Lower leg skin (tissue), 4 donors: Measurements from ENCODE around the gene IFI27. TPM values are rescaled to one million over a fixed set of nuclear protein-coding genes. Genes with fewer than 3 reads are reported as not detected.

Experiments
- DNase-seq, 2 donors: peaks; one replicate each; pipeline ENCODE4 v3.0.0-alpha.2; 2019; ENCODE audit warnings: low spot score in 2 of 2
- H3K4me3 ChIP-seq: fragments of 200-600 bp; sonication (generic); 2 replicates; pipeline ENCODE4 v1.5.1; 2017; ENCODE audit warnings: mild to moderate bottlenecking, low read depth; ENCODE audit not compliant: poor library complexity, severe bottlenecking
- CTCF ChIP-seq, 3 donors: fragments of 450-650 bp; IDR thresholded peaks; one replicate each; pipeline ENCODE4 v1.5.1; 2016; ENCODE audit warnings: antibody characterized with exemption in 3 of 3, mild to moderate bottlenecking in 3 of 3, moderate library complexity in 2 of 3
- POLR2A ChIP-seq, 2 donors: fragments of 450-650 bp; IDR thresholded peaks; one replicate each; pipeline ENCODE4 v1.6.1; 2016 to 2017; ENCODE audit warnings: antibody characterized with exemption in 2 of 2, mild to moderate bottlenecking in 1 of 2, moderate library complexity in 1 of 2
- WGBS, 2 donors: methylation state at CpG; one replicate each; pipeline ENCODE4 v1.1.5; 2018; 5-methylcytosine and 5-hydroxymethylcytosine counted together
- intact Hi-C: fragments of 100-400 bp; cut with DNase I; formaldehyde crosslinking; loops from one replicate; pipeline ENCODE4 v1.15.0; 2023; ENCODE audit warnings: low total_unique reads
- total RNA-seq, 4 donors: library from RNA; depleted of rRNA; stranded (reverse); fragments of >200 nt; gene quantifications; one replicate each; pipeline ENCODE4 v1.1.0, GENCODE V29; 2016

IFI27 gene
- total RNA-seq, 4 donors from 2014 or later, result 70.2 to 133 (median 109) TPM

- DNase-seq, result no peak
- TF ChIP-seq CTCF (IDR thresholded peaks at IDR 0.05), result no peak
- TF ChIP-seq POLR2A (IDR thresholded peaks at IDR 0.05), result no peak
- WGBS, 2 donors, result 86 to 96% methylated on average over 6 of the region's 6 CpGs
- intact Hi-C loops, result no loop called here
- no peak overlapping the region for H3K4me3 ChIP-seq
Measured at GRCh38 chr14:94127330-94127729, 16.8 kb downstream of the IFI27 start.

- 87 to 94% methylated on average over 14 of the region's 14 CpGs for WGBS, 2 donors
- no peak overlapping the region for H3K4me3 ChIP-seq
- peak; percentile 8 to 84 for DNase-seq
- intact Hi-C loops, result no loop called here
- TF ChIP-seq CTCF (IDR thresholded peaks at IDR 0.05), result no peak
Measured at GRCh38 chr14:94128216-94128839, 17.8 kb downstream of the IFI27 start.

- intact Hi-C loops, result no loop called here
- peak within 1 kb of the TSS; percentile 34 for H3K4me3 ChIP-seq
- DNase-seq, result peak; percentile 67 to 94
- TF ChIP-seq CTCF (IDR thresholded peaks at IDR 0.05) (no peak), POLR2A (IDR thresholded peaks at IDR 0.05) (no peak)
- 1 to 4% methylated on average over 13 to 27 of the region's 27 CpGs for WGBS, 2 donors
Measured at GRCh38 chr14:94129111-94129757, 18.7 kb downstream of the IFI27 start, which contains the start of gene IFI27L2. IFI27L2 (minus strand) TSS chr14:94129604; CDS start chr14:94129564, 40 bp downstream.

GRCh38 chr14:94129758-94130414 is 19.4 kb downstream of the IFI27 start:
- DNase-seq, result peak; percentile 41 to 85
- intact Hi-C loops, result no loop called here
- H3K4me3 ChIP-seq, result peak overlapping the region; percentile 11
- 0 to 1% methylated on average over 11 to 12 of the region's 12 CpGs for WGBS, 2 donors
- no peak for TF ChIP-seq POLR2A (IDR thresholded peaks at IDR 0.05)
- no peak for TF ChIP-seq CTCF (IDR thresholded peaks at IDR 0.05)

- DNase-seq, result peak in 1 of 2 donors; percentile 41
- no peak for TF ChIP-seq POLR2A (IDR thresholded peaks at IDR 0.05)
- no peak for TF ChIP-seq CTCF (IDR thresholded peaks at IDR 0.05)
- intact Hi-C loops, result no loop called here
- 39 to 42% methylated on average over 4 of the region's 4 CpGs for WGBS, 2 donors
- H3K4me3 ChIP-seq, result no peak overlapping the region
Measured at GRCh38 chr14:94132285-94132887, 21.9 kb downstream of the IFI27 start.
